CD8-positive, alpha-beta memory T cell (primary cell): ENCODE data around the gene SELL. TPM values are rescaled to one million over a fixed set of nuclear protein-coding genes. Genes with fewer than 3 reads are reported as not detected.

Source experiments
- CTCF ChIA-PET: fragments of 350-600 bp; sonication (Branson Sonifier 250); formaldehyde crosslinking; loops from one replicate; lab custom pipeline; 2021; ENCODE audit warnings: antibody characterized with exemption; lab: Charles Lee
- POLR2A ChIA-PET: fragments of 350-600 bp; sonication (Branson Sonifier 250); formaldehyde crosslinking; loops from one replicate; lab custom pipeline; 2021; ENCODE audit warnings: antibody characterized with exemption; lab: Charles Lee
- DNase-seq, 5 donors: peaks; one replicate each; pipeline versions ENCODE4 v3.0.0 to v3.0.0-alpha.2; 2020 to 2022; ENCODE audit warnings: mixed read lengths in 1 of 5
- H3K27ac ChIP-seq: one replicate; pipeline ENCODE4 v1.7.0; 2013; ENCODE audit warnings: low read depth, mild to moderate bottlenecking, low read length, moderate library complexity
- H3K27me3 ChIP-seq: 2 replicates; pipeline ENCODE4 v1.7.0; 2013; ENCODE audit warnings: low read length, mild to moderate bottlenecking; ENCODE audit not compliant: insufficient read depth, poor library complexity, severe bottlenecking
- H3K36me3 ChIP-seq: 2 replicates; pipeline ENCODE4 v1.7.0; 2013; ENCODE audit warnings: mild to moderate bottlenecking, low read length, moderate library complexity; ENCODE audit not compliant: insufficient read depth
- H3K4me1 ChIP-seq: 2 replicates; pipeline ENCODE4 v1.7.0; 2013; ENCODE audit warnings: mild to moderate bottlenecking, low read length, moderate library complexity; ENCODE audit not compliant: insufficient read depth
- H3K4me3 ChIP-seq: 2 replicates; pipeline ENCODE4 v1.7.0; 2013; ENCODE audit warnings: mild to moderate bottlenecking, low read length
- H3K9me3 ChIP-seq: 2 replicates; pipeline ENCODE4 v1.7.0; 2013; ENCODE audit warnings: mild to moderate bottlenecking, low read length
- H3K27ac Mint-ChIP-seq, 8 donors: one replicate each; pipeline ENCODE4 v1.8.0; 2020 to 2021; ENCODE audit warnings: mixed read lengths in 8 of 8, mild to moderate bottlenecking in 6 of 8, inconsistent platforms in 3 of 8, moderate library complexity in 3 of 8
- H3K27me3 Mint-ChIP-seq, 2 donors: one replicate each; pipeline ENCODE4 v1.8.0; 2020 to 2021; ENCODE audit warnings: mixed read lengths in 2 of 2, mild to moderate bottlenecking in 1 of 2, moderate library complexity in 1 of 2
- H3K36me3 Mint-ChIP-seq, 3 donors: one replicate each; pipeline ENCODE4 v1.8.0; 2020 to 2021; ENCODE audit warnings: mixed read lengths in 3 of 3, inconsistent platforms in 1 of 3, mild to moderate bottlenecking in 1 of 3
- H3K4me1 Mint-ChIP-seq, 3 donors: one replicate each; pipeline ENCODE4 v1.8.0; 2020 to 2021; ENCODE audit warnings: mixed read lengths in 3 of 3, inconsistent platforms in 1 of 3, mild to moderate bottlenecking in 1 of 3
- H3K4me3 Mint-ChIP-seq, 7 donors: one replicate each; pipeline ENCODE4 v1.8.0; 2020 to 2021; ENCODE audit warnings: mixed read lengths in 7 of 7, mild to moderate bottlenecking in 6 of 7, moderate library complexity in 4 of 7, inconsistent platforms in 2 of 7
- H3K9me3 Mint-ChIP-seq, 5 donors: one replicate each; pipeline ENCODE4 v1.8.0; 2020 to 2022; ENCODE audit warnings: mixed read lengths in 5 of 5, mild to moderate bottlenecking in 3 of 5, moderate library complexity in 2 of 5, inconsistent platforms in 1 of 5
- polyA plus RNA-seq: library from polyadenylated mRNA; unstranded; fragments of 300-500 nt; fragmentation: Illumina TruSeq; gene quantifications from one replicate; pipeline ENCODE4 v1.2.3, GENCODE V29; 2021
- total RNA-seq, 2 experiments: library from RNA; stranded (reverse); gene quantifications; one replicate each; pipeline ENCODE4 v1.2.3, GENCODE V29; 2021

Gene SELL
- total and polyA plus RNA-seq, 3 experiments from 2014 or later: 48.2 to 871 (median 48.5) TPM

DNA sequence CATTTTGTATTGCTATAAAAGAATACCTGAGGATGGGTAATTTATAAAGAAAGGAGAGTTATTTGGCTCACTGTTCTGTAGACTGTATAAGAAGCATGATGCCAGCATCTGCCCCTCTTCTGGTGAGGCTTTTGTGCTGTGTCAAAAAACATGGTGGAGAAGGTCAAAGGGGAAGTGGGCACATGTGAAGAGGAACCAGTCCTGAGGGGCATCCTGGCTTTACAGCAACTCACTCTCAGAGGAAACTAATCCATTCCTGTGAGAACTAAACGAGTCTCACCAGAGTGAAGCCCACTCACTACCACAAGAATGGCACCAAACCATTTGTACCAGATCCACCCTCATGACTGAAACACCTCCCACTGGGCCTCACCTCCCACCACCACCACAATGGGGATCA, 62.7 kb downstream of the SELL start:
- POLR2A ChIA-PET: no interaction called here
- Histone ChIP-seq H3K27me3 (no peaks in the 10 kb centered on the region), H3K9me3 (no peaks in the 10 kb centered on the region), H3K4me3 (no peak overlapping the region), H3K36me3 (no peaks in the 10 kb centered on the region), H3K4me1 (peaks cover 25% of the 10 kb centered on the region), H3K27ac (no peak overlapping the region)
- H3K4me3 Mint-ChIP-seq: peak overlapping the region in 6 of 7 donors; percentile 1 to 35 (median 29)
- CTCF ChIA-PET: interaction anchor here (1.1 kb wide), 1 partner anchor 47 kb away, joined by 4 read pairs; no protein-coding TSS in a partner anchor
- DNase-seq: no peak
- peaks cover 40 to 50% (median 41%) of the 10 kb centered on the region in 3 donors for H3K4me1 Mint-ChIP-seq
- no peaks in the 10 kb centered on the region for H3K27me3 Mint-ChIP-seq
- peak overlapping the region in 6 of 8 donors; percentile 30 to 84 (median 68) for H3K27ac Mint-ChIP-seq
- H3K36me3 Mint-ChIP-seq: peaks cover 0 to 1% (median 0%) of the 10 kb centered on the region in 3 donors
- no peaks in the 10 kb centered on the region for H3K9me3 Mint-ChIP-seq

GRCh38 chr1:169648187-169648586, 63.2 kb downstream of the SELL start:
- Mint-ChIP-seq H3K36me3 (peaks cover 0 to 1% (median 0%) of the 10 kb centered on the region in 3 donors), H3K27me3 (no peaks in the 10 kb centered on the region), H3K4me1 (peaks cover 37 to 46% (median 39%) of the 10 kb centered on the region in 3 donors), H3K9me3 (no peaks in the 10 kb centered on the region), H3K27ac (peak overlapping the region in 6 of 8 donors; percentile 33 to 84 (median 58)), H3K4me3 (peak overlapping the region in 2 of 7 donors; percentile 1 to 12)
- ChIA-PET CTCF (interaction anchor here (1.1 kb wide), 1 partner anchor 47 kb away, joined by 4 read pairs; no protein-coding TSS in a partner anchor), POLR2A (no interaction called here)
- H3K9me3 ChIP-seq: no peaks in the 10 kb centered on the region
- DNase-seq: no peak
- no peaks in the 10 kb centered on the region for H3K27me3 ChIP-seq
- no peak overlapping the region for H3K27ac ChIP-seq
- peaks cover 25% of the 10 kb centered on the region for H3K4me1 ChIP-seq
- H3K4me3 ChIP-seq: no peak overlapping the region
- no peaks in the 10 kb centered on the region for H3K36me3 ChIP-seq

DNA sequence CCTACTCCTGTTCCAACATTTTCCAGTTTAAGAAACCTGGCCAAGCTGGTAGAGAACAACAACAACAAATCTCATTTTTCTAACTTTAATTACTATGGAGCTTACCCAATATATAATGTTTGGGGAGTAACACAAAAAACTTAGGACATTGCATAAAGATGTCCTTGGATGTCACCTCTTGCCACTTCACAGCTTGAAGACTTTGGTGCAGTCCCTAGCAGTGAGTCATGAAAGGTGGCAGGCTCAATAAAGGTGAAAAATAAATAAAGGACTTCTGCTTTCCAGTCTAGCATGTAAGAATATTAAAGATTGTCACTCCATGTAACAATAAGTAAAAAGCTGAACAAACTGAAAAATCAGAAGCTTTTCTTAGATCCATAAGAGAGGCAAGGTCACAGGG, 63.9 kb downstream of the SELL start:
- peak overlapping the region in 1 of 7 donors; percentile 43 for H3K4me3 Mint-ChIP-seq
- peaks cover 37 to 48% (median 38%) of the 10 kb centered on the region in 3 donors for H3K4me1 Mint-ChIP-seq
- no peak overlapping the region for H3K27ac ChIP-seq
- H3K4me3 ChIP-seq: no peak overlapping the region
- H3K9me3 ChIP-seq: no peaks in the 10 kb centered on the region
- no peaks in the 10 kb centered on the region for H3K36me3 ChIP-seq
- H3K27me3 ChIP-seq: no peaks in the 10 kb centered on the region
- peak overlapping the region in 1 of 8 donors; percentile 11 for H3K27ac Mint-ChIP-seq
- H3K27me3 Mint-ChIP-seq: no peaks in the 10 kb centered on the region
- H3K36me3 Mint-ChIP-seq: peaks cover 0 to 1% (median 0%) of the 10 kb centered on the region in 3 donors
- DNase-seq: no peak
- H3K4me1 ChIP-seq: peaks cover 25% of the 10 kb centered on the region
- H3K9me3 Mint-ChIP-seq: no peaks in the 10 kb centered on the region
- ChIA-PET POLR2A (no interaction called here), CTCF (interaction anchor here (1.1 kb wide), 1 partner anchor 46 kb away, joined by 4 read pairs; no protein-coding TSS in a partner anchor)

DNA sequence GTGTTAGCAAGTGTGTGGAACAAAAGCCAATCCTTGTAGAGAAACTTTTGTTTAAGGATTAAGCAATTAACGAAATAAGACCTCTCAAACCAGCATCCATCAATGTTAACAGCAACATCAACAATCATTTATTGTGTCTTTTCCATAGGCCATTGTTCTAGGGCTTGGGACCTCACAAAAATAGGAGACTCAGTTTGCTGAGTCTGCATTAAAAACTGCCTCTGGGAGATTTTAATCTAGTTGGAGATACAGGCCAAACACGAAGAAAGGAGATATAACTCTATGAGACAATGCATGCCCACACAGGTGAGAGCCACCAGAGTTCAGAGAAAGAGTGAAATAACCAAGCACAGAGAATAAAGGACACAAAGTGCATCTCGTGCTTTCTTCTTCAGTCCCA, 67.1 kb downstream of the SELL start:
- no peak overlapping the region for H3K4me3 Mint-ChIP-seq
- Histone ChIP-seq H3K27me3 (no peaks in the 10 kb centered on the region), H3K4me3 (no peak overlapping the region), H3K27ac (no peak overlapping the region), H3K9me3 (no peaks in the 10 kb centered on the region), H3K4me1 (peaks cover 16% of the 10 kb centered on the region), H3K36me3 (no peaks in the 10 kb centered on the region)
- H3K9me3 Mint-ChIP-seq: peaks cover 0 to 4% (median 2%) of the 10 kb centered on the region in 5 donors
- CTCF ChIA-PET: no interaction called here
- peaks cover 0 to 4% (median 0%) of the 10 kb centered on the region in 3 donors for H3K36me3 Mint-ChIP-seq
- peaks cover 28 to 53% (median 34%) of the 10 kb centered on the region in 3 donors for H3K4me1 Mint-ChIP-seq
- H3K27me3 Mint-ChIP-seq: no peaks in the 10 kb centered on the region
- POLR2A ChIA-PET: no interaction called here
- H3K27ac Mint-ChIP-seq: peak overlapping the region in 4 of 8 donors; percentile 17 to 23 (median 19)
- DNase-seq: no peak

Other genes with a start within 250 kb of the SELL start
- 1 to 10 TPM; 8.3 to 9.3 TPM for gene SLC19A2, start 225.7 kb downstream of the SELL start, total RNA-seq
- 0.62 TPM for gene SLC19A2, start 225.7 kb downstream of the SELL start, polyA plus RNA-seq
- gene F5, start 125.1 kb downstream of the SELL start, total RNA-seq: 10 to 100 TPM; 72.2 to 76.5 TPM
- gene F5, start 125.1 kb downstream of the SELL start, polyA plus RNA-seq: 0.06 TPM
- gene SELP, start 81.5 kb downstream of the SELL start, total RNA-seq: under 1 TPM; 0.31 to 0.75 TPM
- gene SELP, start 81.5 kb downstream of the SELL start, polyA plus RNA-seq: 2.7 TPM
- not detected for gene SELE, start 22.5 kb upstream of the SELL start, total RNA-seq
- gene SELE, start 22.5 kb upstream of the SELL start, polyA plus RNA-seq: 0.06 TPM
- gene METTL18, start 83.3 kb upstream of the SELL start, total RNA-seq: 10 to 100 TPM; 14.5 to 16.2 TPM
- gene METTL18, start 83.3 kb upstream of the SELL start, polyA plus RNA-seq: 25.7 TPM
- 10 to 100 TPM; 12.7 to 13.1 TPM for gene SCYL3, start 182.3 kb upstream of the SELL start, total RNA-seq
- 13.5 TPM for gene SCYL3, start 182.3 kb upstream of the SELL start, polyA plus RNA-seq